IPS-20b (cell line): ENCODE data around the gene EXOC3L4.
"Not testable (repeated sequence)": the region's sequence is repeated elsewhere in the genome, so short reads cannot be mapped to it uniquely, and the experiment has no call there.

Source experiments
- H3K27ac ChIP-seq: one replicate; pipeline ENCODE4 v1.5.1; 2013; ENCODE audit warnings: low read length
- H3K27me3 ChIP-seq: 2 replicates; pipeline ENCODE4 v1.6.1; 2013; ENCODE audit warnings: mild to moderate bottlenecking, low read length, inconsistent platforms; ENCODE audit not compliant: insufficient read depth
- H3K36me3 ChIP-seq: 2 replicates; pipeline ENCODE4 v1.6.1; 2013; ENCODE audit warnings: low read depth, mild to moderate bottlenecking, inconsistent platforms, low read length, moderate library complexity; ENCODE audit not compliant: insufficient read depth
- H3K4me1 ChIP-seq: 2 replicates; pipeline ENCODE4 v1.6.1; 2013; ENCODE audit warnings: mild to moderate bottlenecking, control low read depth, inconsistent platforms, low read length, moderate library complexity; ENCODE audit not compliant: insufficient read depth
- H3K4me3 ChIP-seq: 2 replicates; pipeline ENCODE4 v1.5.1; 2013; ENCODE audit warnings: mild to moderate bottlenecking, low read length, inconsistent platforms
- H3K9ac ChIP-seq: 2 replicates; pipeline ENCODE4 v1.6.1; 2013; ENCODE audit warnings: low read depth, mild to moderate bottlenecking, inconsistent platforms, low read length, moderate library complexity
- H3K9me3 ChIP-seq: 2 replicates; pipeline ENCODE4 v1.6.1; 2013; ENCODE audit warnings: mild to moderate bottlenecking, low read depth, low read length, inconsistent platforms; ENCODE audit not compliant: insufficient read depth

The EXOC3L4 gene

GRCh38 chr14:103094406-103095209 lies at the start of gene EXOC3L4:
Gene EXOC3L4, plus strand, starts transcription at chr14:103094725. Its CDS starts 5,495 bp downstream, at chr14:103100220.
- no peaks in the 10 kb centered on the region for H3K36me3 ChIP-seq
- no peak within 1 kb of the TSS for H3K4me3 ChIP-seq
- no peaks in the 10 kb centered on the region; the same call in 1 of the 2 replicates for H3K4me1 ChIP-seq
- H3K27me3 ChIP-seq = peaks cover 20% of the 10 kb centered on the region
- H3K9me3 ChIP-seq = no peaks in the 10 kb centered on the region
- H3K27ac ChIP-seq = no peak within 1 kb of the TSS
- H3K9ac ChIP-seq = no peak within 1 kb of the TSS

- H3K4me3 ChIP-seq = no peak overlapping the region
Observed at GRCh38 chr14:103045371-103045869, 49.1 kb upstream of the EXOC3L4 start.

GRCh38 chr14:103047453-103047852 lies 47.1 kb upstream of the EXOC3L4 start:
- H3K4me1 ChIP-seq, H3K4me3 ChIP-seq, H3K27ac ChIP-seq, H3K27me3 ChIP-seq, H3K9me3 ChIP-seq, H3K9ac ChIP-seq, H3K36me3 ChIP-seq: not testable (repeated sequence)

More at GRCh38 chr14:103045371-103045869, 49.1 kb upstream of the EXOC3L4 start:
- H3K36me3 ChIP-seq = no peaks in the 10 kb centered on the region
- H3K4me1 ChIP-seq = no peaks in the 10 kb centered on the region; the same call in 1 of the 2 replicates
- no peak overlapping the region for H3K9ac ChIP-seq
- H3K27ac ChIP-seq = no peak overlapping the region
- no peaks in the 10 kb centered on the region for H3K27me3 ChIP-seq
- no peaks in the 10 kb centered on the region for H3K9me3 ChIP-seq

GRCh38 chr14:103050935-103051334 lies 43.6 kb upstream of the EXOC3L4 start:
- no peaks in the 10 kb centered on the region; the same call in none of the 2 replicates for H3K4me1 ChIP-seq
- H3K9ac ChIP-seq = no peak overlapping the region
- no peak overlapping the region for H3K27ac ChIP-seq
- H3K4me3 ChIP-seq = no peak overlapping the region
- H3K9me3 ChIP-seq = no peaks in the 10 kb centered on the region
- H3K36me3 ChIP-seq = 0 out of 2 replicates have a peak, but pooled peaks cover 3% of the 10 kb centered on the region
- H3K27me3 ChIP-seq = no peaks in the 10 kb centered on the region

GRCh38 chr14:103052407-103052806 lies 42.1 kb upstream of the EXOC3L4 start:
- Histone ChIP-seq H3K9me3 (no peaks in the 10 kb centered on the region), H3K36me3 (0 out of 2 replicates have a peak, but pooled peaks cover 3% of the 10 kb centered on the region), H3K4me3 (no peak overlapping the region), H3K4me1 (no peaks in the 10 kb centered on the region; the same call in none of the 2 replicates), H3K27me3 (no peaks in the 10 kb centered on the region), H3K9ac (no peak overlapping the region), H3K27ac (no peak overlapping the region)

- H3K27ac ChIP-seq = no peak overlapping the region
- no peaks in the 10 kb centered on the region for H3K27me3 ChIP-seq
- peak overlapping the region; percentile 78 for H3K4me3 ChIP-seq
- no peaks in the 10 kb centered on the region for H3K9me3 ChIP-seq
- 0 out of 2 replicates have a peak, but pooled peaks cover 3% of the 10 kb centered on the region for H3K36me3 ChIP-seq
- H3K9ac ChIP-seq = peak overlapping the region; percentile 56; the same call in 1 of the 2 replicates
- H3K4me1 ChIP-seq = no peaks in the 10 kb centered on the region; the same call in none of the 2 replicates
Observed at GRCh38 chr14:103055695-103056094, 38.8 kb upstream of the EXOC3L4 start.

- H3K9ac ChIP-seq = peak overlapping the region; percentile 61; the same call in 1 of the 2 replicates
- no peaks in the 10 kb centered on the region; the same call in none of the 2 replicates for H3K4me1 ChIP-seq
- no peaks in the 10 kb centered on the region for H3K27me3 ChIP-seq
- 0 out of 2 replicates have a peak, but pooled peaks cover 3% of the 10 kb centered on the region for H3K36me3 ChIP-seq
- no peak overlapping the region for H3K27ac ChIP-seq
- H3K4me3 ChIP-seq = peak overlapping the region; percentile 78
- no peaks in the 10 kb centered on the region for H3K9me3 ChIP-seq
Observed at GRCh38 chr14:103056322-103057027, 38.0 kb upstream of the EXOC3L4 start.

GRCh38 chr14:103057028-103057371 lies 37.5 kb upstream of the EXOC3L4 start:
- H3K27me3 ChIP-seq = no peaks in the 10 kb centered on the region
- H3K4me1 ChIP-seq = no peaks in the 10 kb centered on the region; the same call in none of the 2 replicates
- H3K9ac ChIP-seq = peak overlapping the region; percentile 61; the same call in 1 of the 2 replicates
- no peak overlapping the region for H3K27ac ChIP-seq
- no peaks in the 10 kb centered on the region for H3K9me3 ChIP-seq
- H3K36me3 ChIP-seq = 0 out of 2 replicates have a peak, but pooled peaks cover 3% of the 10 kb centered on the region
- H3K4me3 ChIP-seq = peak overlapping the region; percentile 74

- peak within 1 kb of the TSS; percentile 66 for H3K9ac ChIP-seq
- H3K36me3 ChIP-seq = 0 out of 2 replicates have a peak, but pooled peaks cover 3% of the 10 kb centered on the region
- no peak within 1 kb of the TSS for H3K27ac ChIP-seq
- no peaks in the 10 kb centered on the region; the same call in none of the 2 replicates for H3K4me1 ChIP-seq
- no peaks in the 10 kb centered on the region for H3K27me3 ChIP-seq
- no peaks in the 10 kb centered on the region for H3K9me3 ChIP-seq
- H3K4me3 ChIP-seq = peak within 1 kb of the TSS; percentile 86
Observed at GRCh38 chr14:103057372-103058163, 37.0 kb upstream of the EXOC3L4 start, which contains the start of gene CDC42BPB. Gene CDC42BPB, minus strand, starts transcription at chr14:103057549. Its CDS starts 376 bp downstream, at chr14:103057173.

- Histone ChIP-seq H3K9ac (peak overlapping the region; percentile 66), H3K4me3 (peak overlapping the region; percentile 86), H3K4me1 (no peaks in the 10 kb centered on the region; the same call in none of the 2 replicates), H3K27ac (no peak overlapping the region), H3K9me3 (no peaks in the 10 kb centered on the region), H3K27me3 (no peaks in the 10 kb centered on the region), H3K36me3 (0 out of 2 replicates have a peak, but pooled peaks cover 3% of the 10 kb centered on the region)
Observed at GRCh38 chr14:103058164-103059055, 36.1 kb upstream of the EXOC3L4 start.
